Lower lobe of right lung (tissue), 2 donors: Measurements from ENCODE around the gene CD80. TPM values are rescaled to one million over a fixed set of nuclear protein-coding genes. Genes with fewer than 3 reads are reported as not detected.
"Not testable (repeated sequence)": the region's sequence is repeated elsewhere in the genome, so short reads cannot be mapped to it uniquely, and the experiment has no call there.

Experiments
- ATAC-seq, 2 donors: fragments of 200-7000 bp; cut with Tn5 transposase; one replicate each; pipeline ENCODE4 v1.9.1; 2020 to 2022; ENCODE audit warnings: mild to moderate bottlenecking in 2 of 2, moderate library complexity in 2 of 2
- DNase-seq: peaks from one replicate; pipeline ENCODE4 v3.0.0-alpha.2; 2020
- H3K27ac ChIP-seq: fragments of 200-600 bp; one replicate; pipeline ENCODE4 v1.8.0; 2022
- H3K27me3 ChIP-seq: fragments of 200-600 bp; one replicate; pipeline ENCODE4 v1.8.0; 2022; ENCODE audit warnings: low read depth
- H3K36me3 ChIP-seq: fragments of 200-600 bp; one replicate; pipeline ENCODE4 v1.8.0; 2022; ENCODE audit warnings: mild to moderate bottlenecking
- H3K4me1 ChIP-seq: fragments of 200-600 bp; one replicate; pipeline ENCODE4 v1.8.0; 2022
- H3K4me3 ChIP-seq: fragments of 200-600 bp; one replicate; pipeline ENCODE4 v1.8.0; 2022; ENCODE audit warnings: mild to moderate bottlenecking
- H3K9me3 ChIP-seq: fragments of 200-600 bp; one replicate; pipeline ENCODE4 v1.8.0; 2022
- CTCF ChIP-seq: fragments of 200-600 bp; IDR thresholded peaks from one replicate; pipeline ENCODE4 v1.8.0; 2022; ENCODE audit warnings: antibody characterized with exemption, mild to moderate bottlenecking
- intact Hi-C: fragments of 100-400 bp; cut with DNase I; formaldehyde crosslinking; loops from one replicate; pipeline ENCODE4 v1.11.0; 2022
- total RNA-seq: library from RNA; stranded (reverse); fragmentation: NEBNext Ultra II Directional; extraction: Animal tissue kit (Norgen Biotek cat#: 25700); gene quantifications from one replicate; pipeline ENCODE4 v1.2.1, GENCODE V29; 2021
- donor health status: DM: no; HTN: yes; CAD: no; lungs with severe emphysema.

Gene CD80
- total RNA-seq, 1 donor from 2014 or later: 8.6 TPM

GRCh38 chr3:119595639-119596334 is 36.4 kb upstream of the CD80 start:
- DNase-seq: no peak
- no peak for TF ChIP-seq CTCF
- peak overlapping the region; percentile 20 for H3K4me3 ChIP-seq
- H3K4me1 ChIP-seq: peaks cover 37% of the 10 kb centered on the region
- no peaks in the 10 kb centered on the region for H3K36me3 ChIP-seq
- peak in 1 of 2 donors; percentile 20 for ATAC-seq
- intact Hi-C loops: no loop called here
- peak overlapping the region; percentile 34 for H3K27ac ChIP-seq
- H3K27me3 ChIP-seq: no peaks in the 10 kb centered on the region
- no peaks in the 10 kb centered on the region for H3K9me3 ChIP-seq

GRCh38 chr3:119594929-119595328 is 35.5 kb upstream of the CD80 start:
- intact Hi-C loops, H3K9me3 ChIP-seq, DNase-seq, ATAC-seq, H3K27ac ChIP-seq, H3K4me3 ChIP-seq, H3K27me3 ChIP-seq, H3K36me3 ChIP-seq: not testable (repeated sequence)
- peaks cover 34% of the 10 kb centered on the region for H3K4me1 ChIP-seq

GRCh38 chr3:119594066-119594465 is 34.7 kb upstream of the CD80 start:
- no peaks in the 10 kb centered on the region for H3K36me3 ChIP-seq
- no peaks in the 10 kb centered on the region for H3K27me3 ChIP-seq
- H3K27ac ChIP-seq: no peak overlapping the region
- TF ChIP-seq CTCF: no peak
- no peak for ATAC-seq
- H3K4me1 ChIP-seq: peaks cover 34% of the 10 kb centered on the region
- DNase-seq: no peak
- intact Hi-C loops: no loop called here
- H3K9me3 ChIP-seq: no peaks in the 10 kb centered on the region
- H3K4me3 ChIP-seq: no peak overlapping the region

DNA sequence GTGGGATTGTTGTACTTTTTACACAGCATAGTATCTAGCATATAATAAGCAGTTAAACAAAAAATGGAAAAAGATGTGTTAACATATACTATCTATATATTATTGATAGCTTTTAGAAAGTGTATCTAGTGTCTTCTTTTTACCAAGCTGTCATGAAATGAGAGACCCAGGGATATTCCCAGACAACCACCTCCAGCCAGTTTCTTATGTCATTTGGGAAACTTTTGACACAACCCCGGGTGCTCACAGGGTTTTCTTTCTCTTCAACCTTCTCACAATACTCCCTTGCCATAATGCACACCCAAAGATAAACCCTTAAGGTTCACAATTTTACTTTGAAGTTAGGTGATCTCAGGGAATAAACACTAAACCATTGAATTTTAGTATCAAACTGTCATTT is 33.4 kb upstream of the CD80 start:
- DNase-seq: no peak
- Histone ChIP-seq H3K27me3 (no peaks in the 10 kb centered on the region), H3K9me3 (no peaks in the 10 kb centered on the region), H3K27ac (no peak overlapping the region), H3K36me3 (no peaks in the 10 kb centered on the region), H3K4me3 (no peak overlapping the region), H3K4me1 (peaks cover 37% of the 10 kb centered on the region)
- ATAC-seq: no peak
- intact Hi-C loops: no loop called here
- TF ChIP-seq CTCF: no peak

DNA sequence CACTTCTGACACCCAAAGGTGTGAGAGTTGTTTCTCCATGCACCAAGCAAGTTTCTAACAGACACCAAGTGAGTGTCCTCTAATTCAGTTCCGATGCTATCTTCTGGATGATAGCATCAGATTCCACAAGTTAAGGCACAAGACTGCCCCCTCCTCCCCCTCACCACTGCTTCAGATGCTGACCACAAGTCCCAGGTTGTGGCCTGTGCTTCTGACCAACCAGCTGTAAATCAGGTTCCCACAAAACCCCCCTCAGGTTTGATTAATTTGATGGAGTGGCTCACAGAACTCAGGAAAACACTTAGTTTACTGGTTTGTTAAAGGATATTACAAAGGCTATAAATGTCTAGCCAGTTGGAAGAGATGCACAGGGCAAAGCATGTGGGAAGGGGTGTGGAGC is 31.3 kb upstream of the CD80 start:
- ATAC-seq (no peak), DNase-seq (no peak)
- H3K27me3 ChIP-seq: no peaks in the 10 kb centered on the region
- H3K27ac ChIP-seq: no peak overlapping the region
- TF ChIP-seq CTCF: no peak
- peaks cover 22% of the 10 kb centered on the region for H3K4me1 ChIP-seq
- intact Hi-C loops: no loop called here
- peaks cover 14% of the 10 kb centered on the region for H3K36me3 ChIP-seq
- no peak overlapping the region for H3K4me3 ChIP-seq
- H3K9me3 ChIP-seq: no peaks in the 10 kb centered on the region

GRCh38 chr3:119589102-119589773 is 29.8 kb upstream of the CD80 start:
- TF ChIP-seq CTCF: no peak

More at GRCh38 chr3:119589102-119589773, 29.8 kb upstream of the CD80 start:
- no peak for DNase-seq
- Histone ChIP-seq H3K27me3 (no peaks in the 10 kb centered on the region), H3K9me3 (no peaks in the 10 kb centered on the region), H3K27ac (no peak overlapping the region), H3K36me3 (peaks cover 21% of the 10 kb centered on the region), H3K4me1 (peaks cover 17% of the 10 kb centered on the region), H3K4me3 (no peak overlapping the region)
- intact Hi-C loops: no loop called here
- peak; percentile 62 to 65 for ATAC-seq
